HepG2 (cell line): ENCODE data around the gene NCR3LG1. TPM values are rescaled to one million over a fixed set of nuclear protein-coding genes. Genes with fewer than 3 reads are reported as not detected.

Source experiments
- CENPBD1 ChIP-seq: sonication (generic); formaldehyde crosslinking; IDR thresholded peaks from 2 replicates; pipeline ENCODE4 v1.8.0; 2022; ENCODE audit warnings: missing genetic modification reagents, low read depth, mild to moderate bottlenecking, borderline replicate concordance
- FOSL2 ChIP-seq: sonication (generic); formaldehyde crosslinking; IDR thresholded peaks from 2 replicates; pipeline ENCODE4 v1.4.0; 2020; ENCODE audit warnings: missing genetic modification reagents
- HNF1A ChIP-seq, 2 experiments: sonication (generic) in 1 of 2; formaldehyde crosslinking in 1 of 2; IDR thresholded peaks; 2 replicates each; pipeline versions ENCODE4 v1.4.0 to v1.6.1; 2016 to 2020; ENCODE audit warnings: borderline replicate concordance in 1 of 2, low read depth in 1 of 2, mild to moderate bottlenecking in 1 of 2, missing genetic modification reagents in 1 of 2
- IKZF4 ChIP-seq: sonication (generic); formaldehyde crosslinking; IDR thresholded peaks from 2 replicates; pipeline ENCODE4 v1.5.1; 2020; ENCODE audit warnings: borderline replicate concordance, mild to moderate bottlenecking, low read depth, missing genetic modification reagents; ENCODE audit errors: not compliant biosample characterization
- MLLT10 ChIP-seq: sonication (generic); formaldehyde crosslinking; IDR thresholded peaks from 2 replicates; pipeline ENCODE4 v1.4.0; 2020; ENCODE audit warnings: missing genetic modification reagents
- MXI1 ChIP-seq: IDR thresholded peaks from 3 replicates; pipeline ENCODE4 v1.6.1; 2012; ENCODE audit warnings: low read depth, low read length, inconsistent platforms, borderline replicate concordance
- PTBP1 ChIP-seq: fragments of 200-400 bp; formaldehyde crosslinking; IDR thresholded peaks from 2 replicates; pipeline ENCODE4 v1.6.1; 2018; ENCODE audit warnings: low read length, low read depth; ENCODE audit not compliant: poor library complexity, severe bottlenecking
- REPIN1 ChIP-seq: sonication (generic); formaldehyde crosslinking; IDR thresholded peaks from 2 replicates; pipeline ENCODE4 v1.8.0; 2022; ENCODE audit warnings: missing genetic modification reagents, low read depth, mild to moderate bottlenecking, borderline replicate concordance
- SATB2 ChIP-seq: sonication (generic); formaldehyde crosslinking; IDR thresholded peaks from 2 replicates; pipeline ENCODE4 v1.5.0; 2020; ENCODE audit warnings: missing genetic modification reagents
- SMAD9 ChIP-seq: sonication (generic); formaldehyde crosslinking; IDR thresholded peaks from 2 replicates; pipeline ENCODE4 v1.5.1; 2020; ENCODE audit warnings: mild to moderate bottlenecking, missing genetic modification reagents
- SMARCE1 ChIP-seq: fragments of 450-650 bp; IDR thresholded peaks from 2 replicates; pipeline ENCODE4 v1.6.1; 2017; ENCODE audit warnings: borderline replicate concordance
- TRAFD1 ChIP-seq: sonication (generic); formaldehyde crosslinking; IDR thresholded peaks from 2 replicates; pipeline ENCODE4 v1.5.1; 2020; ENCODE audit warnings: missing genetic modification reagents, mild to moderate bottlenecking, borderline replicate concordance
- ZFAT ChIP-seq: sonication (generic); formaldehyde crosslinking; conservative IDR thresholded peaks from 2 replicates; pipeline ENCODE4 v1.8.1; 2023; ENCODE audit warnings: missing genetic modification reagents, inconsistent platforms
- ZFP1 ChIP-seq: IDR thresholded peaks from 2 replicates; pipeline ENCODE4 v1.6.1; 2016
- ZNF547 ChIP-seq: sonication (generic); formaldehyde crosslinking; IDR thresholded peaks from 2 replicates; pipeline ENCODE4 v1.5.1; 2020; ENCODE audit warnings: mild to moderate bottlenecking, missing genetic modification reagents
- ZNF772 ChIP-seq: sonication (generic); formaldehyde crosslinking; IDR thresholded peaks from 2 replicates; pipeline ENCODE4 v1.5.0; 2020; ENCODE audit warnings: mild to moderate bottlenecking, missing genetic modification reagents
- ZNF841 ChIP-seq: sonication (generic); formaldehyde crosslinking; IDR thresholded peaks from 2 replicates; pipeline ENCODE4 v1.8.1; 2023; ENCODE audit warnings: missing genetic modification reagents, borderline replicate concordance
- ZNF891 ChIP-seq: sonication (generic); formaldehyde crosslinking; IDR thresholded peaks from 2 replicates; pipeline ENCODE4 v1.5.0; 2020; ENCODE audit warnings: mild to moderate bottlenecking, missing genetic modification reagents
- polyA plus RNA-seq, 8 experiments: library from polyadenylated mRNA; depleted of rRNA in 3 of 8; stranded (reverse) in 7 of 8; unstranded in 1 of 8; fragments of >200 nt; fragmentation: Illumina TruSeq in 4 of 8; extraction: Trizol in 4 of 8; gene quantifications; 2 replicates each; pipeline versions ENCODE4 v1.2.1 to v1.2.3, GENCODE V29; 2011 to 2016; ENCODE audit warnings: low read depth in 4 of 8, missing spikeins in 1 of 8, mixed read lengths in 1 of 8; ENCODE audit not compliant: insufficient read depth in 1 of 8
- total RNA-seq, 5 experiments: library from RNA; depleted of rRNA; stranded (reverse); fragments of >200 nt; fragmentation: Illumina TruSeq; extraction: Trizol; gene quantifications; 2 replicates each; pipeline ENCODE4 v1.2.3, GENCODE V29; 2016; ENCODE audit warnings: low read depth in 1 of 5
- TF ChIP-seq, protein P1 (sequence below): sonication (generic); formaldehyde crosslinking; IDR thresholded peaks from 2 replicates; pipeline ENCODE4 v1.8.1; 2023; ENCODE audit warnings: mild to moderate bottlenecking, missing genetic modification reagents, borderline replicate concordance
- TF ChIP-seq, protein P2 (sequence below): sonication (generic); formaldehyde crosslinking; IDR thresholded peaks from 2 replicates; pipeline ENCODE4 v1.5.0; 2020; ENCODE audit warnings: mild to moderate bottlenecking, missing genetic modification reagents

The NCR3LG1 gene
- total and polyA plus RNA-seq, 2 of the 13 experiments (the other 11 are each of a cell fraction or from before 2014, with no cell fraction given) = 16.1 to 25.1 TPM

GRCh38 chr11:17352950-17353820, 1.6 kb downstream of the NCR3LG1 start (continued):
- TF ChIP-seq SMARCE1 = no peak
- TF ChIP-seq ZFP1 (CRISPR knock-in tag) = no peak
- 0 out of 2 replicates have a peak, but pooled peaks have one; percentile 68 for TF ChIP-seq REPIN1 (CRISPR knock-in tag)
- TF ChIP-seq SATB2 (CRISPR knock-in tag) = peak; percentile 79; the same call in 1 of the 2 replicates
- TF ChIP-seq MLLT10 = no peak
- TF ChIP-seq ZFAT = no peak
- TF ChIP-seq, protein P1, sequence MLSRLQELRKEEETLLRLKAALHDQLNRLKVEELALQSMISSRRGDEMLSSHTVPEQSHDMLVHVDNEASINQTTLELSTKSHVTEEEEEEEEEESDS (CRISPR knock-in tag) = no peak
- peak; percentile 54 for TF ChIP-seq FOSL2 (CRISPR knock-in tag)
- TF ChIP-seq SMAD9 (CRISPR knock-in tag) = no peak
- TF ChIP-seq ZNF891 = peak; percentile 60
- no peak for TF ChIP-seq ZNF547
- TF ChIP-seq CENPBD1 (CRISPR knock-in tag) = no peak
- no peak for TF ChIP-seq HNF1A (IDR thresholded peaks at IDR 0.05; ENCODE audit: low read depth)
- TF ChIP-seq HNF1A (CRISPR knock-in tag; IDR thresholded peaks at IDR 0.05; ENCODE audit: borderline replicate concordance) = no peak
- TF ChIP-seq PTBP1 = no peak
- TF ChIP-seq, protein P2, sequence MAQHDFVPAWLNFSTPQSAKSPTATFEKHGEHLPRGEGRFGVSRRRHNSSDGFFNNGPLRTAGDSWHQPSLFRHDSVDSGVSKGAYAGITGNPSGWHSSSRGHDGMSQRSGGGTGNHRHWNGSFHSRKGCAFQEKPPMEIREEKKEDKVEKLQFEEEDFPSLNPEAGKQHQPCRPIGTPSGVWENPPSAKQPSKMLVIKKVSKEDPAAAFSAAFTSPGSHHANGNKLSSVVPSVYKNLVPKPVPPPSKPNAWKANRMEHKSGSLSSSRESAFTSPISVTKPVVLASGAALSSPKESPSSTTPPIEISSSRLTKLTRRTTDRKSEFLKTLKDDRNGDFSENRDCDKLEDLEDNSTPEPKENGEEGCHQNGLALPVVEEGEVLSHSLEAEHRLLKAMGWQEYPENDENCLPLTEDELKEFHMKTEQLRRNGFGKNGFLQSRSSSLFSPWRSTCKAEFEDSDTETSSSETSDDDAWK (CRISPR knock-in tag) = no peak
- peak; percentile 56 for TF ChIP-seq IKZF4
- peak; percentile 93; the same call in 1 of the 3 replicates for TF ChIP-seq MXI1
- peak; percentile 82 for TF ChIP-seq ZNF772
- no peak for TF ChIP-seq TRAFD1 (CRISPR knock-in tag)
- no peak; the same call in 1 of the 2 replicates for TF ChIP-seq ZNF841 (CRISPR knock-in tag)
